Measurements from ENCODE around the gene EMX2.

EMX2 gene

GRCh38 chr10:117511601-117512390, 30.8 kb upstream of the EMX2 start:
- Histone ChIP-seq H3K4me3 (ENCODE audit: low read length) (no peak overlapping the region), H3K27me3 (ENCODE audit: insufficient read depth, low read length) (peaks cover 4% of the 10 kb centered on the region), H2AFZ (ENCODE audit: low read depth, low read length) (no peak overlapping the region), H3K9me3 (ENCODE audit: low read length) (no peaks in the 10 kb centered on the region), H3K4me1 (ENCODE audit: insufficient read depth, low read length) (no peaks in the 10 kb centered on the region), H3K36me3 (ENCODE audit: insufficient read depth, low read length) (no peaks in the 10 kb centered on the region)

GRCh38 chr10:117514971-117515370, 27.6 kb upstream of the EMX2 start:
- Histone ChIP-seq H3K4me3 (ENCODE audit: low read length) (no peak overlapping the region), H2AFZ (ENCODE audit: low read depth, low read length) (no peak overlapping the region), H3K36me3 (ENCODE audit: insufficient read depth, low read length) (no peaks in the 10 kb centered on the region), H3K4me1 (ENCODE audit: insufficient read depth, low read length) (no peaks in the 10 kb centered on the region), H3K27me3 (ENCODE audit: insufficient read depth, low read length) (peaks cover 5% of the 10 kb centered on the region), H3K9me3 (ENCODE audit: low read length) (no peaks in the 10 kb centered on the region)

- Histone ChIP-seq H3K27me3 (ENCODE audit: insufficient read depth, low read length) (peaks cover 5% of the 10 kb centered on the region), H2AFZ (ENCODE audit: low read depth, low read length) (no peak overlapping the region), H3K4me3 (ENCODE audit: low read length) (no peak overlapping the region), H3K36me3 (ENCODE audit: insufficient read depth, low read length) (no peaks in the 10 kb centered on the region), H3K4me1 (ENCODE audit: insufficient read depth, low read length) (no peaks in the 10 kb centered on the region), H3K9me3 (ENCODE audit: low read length) (no peaks in the 10 kb centered on the region)
Observed at GRCh38 chr10:117516681-117517080, 25.9 kb upstream of the EMX2 start.

GRCh38 chr10:117518246-117518645, 24.3 kb upstream of the EMX2 start:
- no peak overlapping the region for H2AFZ ChIP-seq (ENCODE audit: low read depth, low read length)
- H3K36me3 ChIP-seq (ENCODE audit: insufficient read depth, low read length), result no peaks in the 10 kb centered on the region
- H3K9me3 ChIP-seq (ENCODE audit: low read length), result no peaks in the 10 kb centered on the region
- H3K4me3 ChIP-seq (ENCODE audit: low read length), result no peak overlapping the region
- H3K27me3 ChIP-seq (ENCODE audit: insufficient read depth, low read length), result peaks cover 5% of the 10 kb centered on the region
- no peaks in the 10 kb centered on the region for H3K4me1 ChIP-seq (ENCODE audit: insufficient read depth, low read length)

GRCh38 chr10:117519286-117519685, 23.3 kb upstream of the EMX2 start:
- Histone ChIP-seq H3K36me3 (ENCODE audit: insufficient read depth, low read length) (no peaks in the 10 kb centered on the region), H3K27me3 (ENCODE audit: insufficient read depth, low read length) (peaks cover 5% of the 10 kb centered on the region), H3K4me3 (ENCODE audit: low read length) (no peak overlapping the region), H3K9me3 (ENCODE audit: low read length) (no peaks in the 10 kb centered on the region), H3K4me1 (ENCODE audit: insufficient read depth, low read length) (no peaks in the 10 kb centered on the region), H2AFZ (ENCODE audit: low read depth, low read length) (no peak overlapping the region)

- peaks cover 5% of the 10 kb centered on the region for H3K27me3 ChIP-seq (ENCODE audit: insufficient read depth, low read length)
- no peaks in the 10 kb centered on the region for H3K9me3 ChIP-seq (ENCODE audit: low read length)
- no peaks in the 10 kb centered on the region for H3K36me3 ChIP-seq (ENCODE audit: insufficient read depth, low read length)
- no peaks in the 10 kb centered on the region for H3K4me1 ChIP-seq (ENCODE audit: insufficient read depth, low read length)
- no peak overlapping the region for H2AFZ ChIP-seq (ENCODE audit: low read depth, low read length)
- no peak overlapping the region for H3K4me3 ChIP-seq (ENCODE audit: low read length)
Observed at GRCh38 chr10:117519879-117520278, 22.7 kb upstream of the EMX2 start.

GRCh38 chr10:117530791-117531190, 11.8 kb upstream of the EMX2 start:
- no peaks in the 10 kb centered on the region for H3K36me3 ChIP-seq (ENCODE audit: insufficient read depth, low read length)
- H3K4me1 ChIP-seq (ENCODE audit: insufficient read depth, low read length), result no peaks in the 10 kb centered on the region
- peaks cover 62% of the 10 kb centered on the region for H3K27me3 ChIP-seq (ENCODE audit: insufficient read depth, low read length)
- no peaks in the 10 kb centered on the region for H3K9me3 ChIP-seq (ENCODE audit: low read length)
- H3K4me3 ChIP-seq (ENCODE audit: low read length), result no peak overlapping the region
- H2AFZ ChIP-seq (ENCODE audit: low read depth, low read length), result no peak overlapping the region

GRCh38 chr10:117531371-117532002, 11.1 kb upstream of the EMX2 start:
- no peaks in the 10 kb centered on the region for H3K4me1 ChIP-seq (ENCODE audit: insufficient read depth, low read length)

GRCh38 chr10:117532003-117532385, 10.6 kb upstream of the EMX2 start:
- Histone ChIP-seq H3K36me3 (ENCODE audit: insufficient read depth, low read length) (no peaks in the 10 kb centered on the region), H2AFZ (ENCODE audit: low read depth, low read length) (no peak overlapping the region), H3K27me3 (ENCODE audit: insufficient read depth, low read length) (peaks cover 74% of the 10 kb centered on the region), H3K4me1 (ENCODE audit: insufficient read depth, low read length) (no peaks in the 10 kb centered on the region), H3K4me3 (ENCODE audit: low read length) (no peak overlapping the region), H3K9me3 (ENCODE audit: low read length) (no peaks in the 10 kb centered on the region)

More at GRCh38 chr10:117531371-117532002, 11.1 kb upstream of the EMX2 start:
- Histone ChIP-seq H3K27me3 (ENCODE audit: insufficient read depth, low read length) (peaks cover 69% of the 10 kb centered on the region), H3K9me3 (ENCODE audit: low read length) (no peaks in the 10 kb centered on the region), H3K36me3 (ENCODE audit: insufficient read depth, low read length) (no peaks in the 10 kb centered on the region), H3K4me3 (ENCODE audit: low read length) (no peak overlapping the region), H2AFZ (ENCODE audit: low read depth, low read length) (no peak overlapping the region)

GRCh38 chr10:117532451-117533107, 10.0 kb upstream of the EMX2 start:
- Histone ChIP-seq H3K4me1 (ENCODE audit: insufficient read depth, low read length) (no peaks in the 10 kb centered on the region), H3K4me3 (ENCODE audit: low read length) (no peak overlapping the region), H3K36me3 (ENCODE audit: insufficient read depth, low read length) (no peaks in the 10 kb centered on the region), H2AFZ (ENCODE audit: low read depth, low read length) (no peak overlapping the region), H3K9me3 (ENCODE audit: low read length) (no peaks in the 10 kb centered on the region), H3K27me3 (ENCODE audit: insufficient read depth, low read length) (peaks cover 80% of the 10 kb centered on the region)

- H3K36me3 ChIP-seq (ENCODE audit: insufficient read depth, low read length), result no peaks in the 10 kb centered on the region
- no peaks in the 10 kb centered on the region for H3K4me1 ChIP-seq (ENCODE audit: insufficient read depth, low read length)
- no peak overlapping the region for H3K4me3 ChIP-seq (ENCODE audit: low read length)
- no peak overlapping the region for H2AFZ ChIP-seq (ENCODE audit: low read depth, low read length)
- H3K9me3 ChIP-seq (ENCODE audit: low read length), result no peaks in the 10 kb centered on the region
- H3K27me3 ChIP-seq (ENCODE audit: insufficient read depth, low read length), result peaks cover 90% of the 10 kb centered on the region
Observed at GRCh38 chr10:117533507-117534281, 8.9 kb upstream of the EMX2 start.

GRCh38 chr10:117534321-117535297, 7.9 kb upstream of the EMX2 start:
- Histone ChIP-seq H3K4me1 (ENCODE audit: insufficient read depth, low read length) (no peaks in the 10 kb centered on the region), H3K9me3 (ENCODE audit: low read length) (no peaks in the 10 kb centered on the region), H3K36me3 (ENCODE audit: insufficient read depth, low read length) (no peaks in the 10 kb centered on the region), H3K4me3 (ENCODE audit: low read length) (no peak overlapping the region), H2AFZ (ENCODE audit: low read depth, low read length) (peak overlapping the region; percentile 23), H3K27me3 (ENCODE audit: insufficient read depth, low read length) (peaks cover 94% of the 10 kb centered on the region)
